ENCODE results near the gene GNRH2.

- TF ChIP-seq EZH2 (IDR thresholded peaks at IDR 0.05; ENCODE audit: borderline replicate concordance, control insufficient read depth, low read depth, low read length) = no peak
- TF ChIP-seq CTCF (IDR thresholded peaks at IDR 0.05 in 2 of 3, conservative IDR thresholded peaks at IDR 0.05 in 1 of 3; ENCODE audit: control insufficient read depth in 2 of 3, extremely low read depth in 1 of 3, insufficient read depth in 1 of 3, low read depth in 3 of 3, low read length in 3 of 3) = no peak
These were observed 51.6 kb downstream of the GNRH2 start for GRCh38 chr20:3094848-3095629.

Data from GM12878 (cell line).